Measurements from ENCODE around the gene KCNK15. TPM values are rescaled to one million over a fixed set of nuclear protein-coding genes. Genes with fewer than 3 reads are reported as not detected.

Gene KCNK15
- total RNA-seq, 2 experiments from 2014 or later, result not detected

- Mint-ChIP-seq H3K9me3 (no peaks in the 10 kb centered on the region), H3K27ac (no peak overlapping the region), H3K36me3 (ENCODE audit: low read depth) (no peaks in the 10 kb centered on the region), H3K4me1 (no peaks in the 10 kb centered on the region), H3K4me3 (no peak overlapping the region), H3K27me3 (peaks cover under 1% of the 10 kb centered on the region)
- no peak for DNase-seq
- CTCF ChIA-PET, result interaction anchor here (1.5 kb wide), 1 partner anchor 10 kb away, joined by 3 read pairs; no protein-coding TSS in a partner anchor
- POLR2A ChIA-PET, result interaction anchor here (0.7 to 1.1 kb wide), 2 partner anchors 11 to 62 kb away, joined by 3 read pairs; no protein-coding TSS in a partner anchor
Observed at GRCh38 chr20:44706301-44707017, 39.2 kb upstream of the KCNK15 start.

- H3K4me3 Mint-ChIP-seq, result no peak overlapping the region
- CTCF ChIA-PET, result no interaction called here
Observed at GRCh38 chr20:44707018-44707579, 38.6 kb upstream of the KCNK15 start.

GRCh38 chr20:44709380-44709779 lies 36.3 kb upstream of the KCNK15 start:
- H3K4me1 Mint-ChIP-seq, result no peaks in the 10 kb centered on the region
- H3K27ac Mint-ChIP-seq, result no peak overlapping the region
- no peaks in the 10 kb centered on the region for H3K36me3 Mint-ChIP-seq (ENCODE audit: low read depth)
- H3K27me3 Mint-ChIP-seq, result peaks cover 4% of the 10 kb centered on the region
- ChIA-PET POLR2A (no interaction called here), CTCF (no interaction called here)
- no peak for DNase-seq
- H3K4me3 Mint-ChIP-seq, result no peak overlapping the region
- H3K9me3 Mint-ChIP-seq, result no peaks in the 10 kb centered on the region

More at GRCh38 chr20:44707018-44707579, 38.6 kb upstream of the KCNK15 start:
- Mint-ChIP-seq H3K4me1 (no peaks in the 10 kb centered on the region), H3K9me3 (no peaks in the 10 kb centered on the region), H3K27me3 (peaks cover 4% of the 10 kb centered on the region), H3K36me3 (ENCODE audit: low read depth) (no peaks in the 10 kb centered on the region), H3K27ac (no peak overlapping the region)
- no peak for DNase-seq
- POLR2A ChIA-PET, result interaction anchor here (0.7 kb wide), 1 partner anchor 12 kb away, joined by 3 read pairs; no protein-coding TSS in a partner anchor

- Mint-ChIP-seq H3K9me3 (no peaks in the 10 kb centered on the region), H3K27ac (no peak overlapping the region), H3K36me3 (ENCODE audit: low read depth) (no peaks in the 10 kb centered on the region), H3K27me3 (peaks cover 4% of the 10 kb centered on the region), H3K4me1 (no peaks in the 10 kb centered on the region), H3K4me3 (no peak overlapping the region)
- POLR2A ChIA-PET, result no interaction called here
- CTCF ChIA-PET, result no interaction called here
- no peak for DNase-seq
Observed at GRCh38 chr20:44709797-44710196, 35.9 kb upstream of the KCNK15 start.

GRCh38 chr20:44711237-44711636 lies 34.4 kb upstream of the KCNK15 start:
- CTCF ChIA-PET, result no interaction called here
- Mint-ChIP-seq H3K27me3 (peaks cover 4% of the 10 kb centered on the region), H3K9me3 (no peaks in the 10 kb centered on the region), H3K4me1 (no peaks in the 10 kb centered on the region), H3K36me3 (ENCODE audit: low read depth) (no peaks in the 10 kb centered on the region), H3K27ac (no peak overlapping the region), H3K4me3 (no peak overlapping the region)
- DNase-seq, result no peak
- POLR2A ChIA-PET, result no interaction called here

- no peaks in the 10 kb centered on the region for H3K36me3 Mint-ChIP-seq (ENCODE audit: low read depth)
- H3K4me3 Mint-ChIP-seq, result no peak overlapping the region
- H3K4me1 Mint-ChIP-seq, result no peaks in the 10 kb centered on the region
- H3K27me3 Mint-ChIP-seq, result peaks cover 4% of the 10 kb centered on the region
- CTCF ChIA-PET, result no interaction called here
- H3K27ac Mint-ChIP-seq, result no peak overlapping the region
- no peaks in the 10 kb centered on the region for H3K9me3 Mint-ChIP-seq
- POLR2A ChIA-PET, result no interaction called here
- no peak for DNase-seq
Observed at GRCh38 chr20:44714102-44714700, 31.5 kb upstream of the KCNK15 start.

- no peak within 1 kb of the TSS for H3K27ac Mint-ChIP-seq
- H3K4me1 Mint-ChIP-seq, result no peaks in the 10 kb centered on the region
- POLR2A ChIA-PET, result no interaction called here
- peaks cover 4% of the 10 kb centered on the region for H3K27me3 Mint-ChIP-seq
- no peaks in the 10 kb centered on the region for H3K36me3 Mint-ChIP-seq (ENCODE audit: low read depth)
- H3K4me3 Mint-ChIP-seq, result no peak within 1 kb of the TSS
- DNase-seq, result no peak
- CTCF ChIA-PET, result no interaction called here
- H3K9me3 Mint-ChIP-seq, result no peaks in the 10 kb centered on the region
Observed at GRCh38 chr20:44714701-44715498, 30.8 kb upstream of the KCNK15 start, which contains the start of gene CCN5. Gene CCN5, plus strand, starts transcription at chr20:44715369. Its CDS starts 22 bp downstream, at chr20:44715391.

GRCh38 chr20:44715499-44716308 lies 30.0 kb upstream of the KCNK15 start:
- H3K27ac Mint-ChIP-seq, result no peak overlapping the region
- no peak overlapping the region for H3K4me3 Mint-ChIP-seq
- H3K27me3 Mint-ChIP-seq, result peaks cover 4% of the 10 kb centered on the region
- no peaks in the 10 kb centered on the region for H3K4me1 Mint-ChIP-seq
- ChIA-PET POLR2A (no interaction called here), CTCF (no interaction called here)
- no peaks in the 10 kb centered on the region for H3K9me3 Mint-ChIP-seq
- H3K36me3 Mint-ChIP-seq (ENCODE audit: low read depth), result no peaks in the 10 kb centered on the region
- no peak for DNase-seq

- POLR2A ChIA-PET, result interaction anchor here (1.2 kb wide), 1 partner anchor 84 kb away, joined by 3 read pairs; no protein-coding TSS in a partner anchor
Observed at GRCh38 chr20:44716309-44717106, 29.2 kb upstream of the KCNK15 start.

GRCh38 chr20:44717986-44718385 lies 27.7 kb upstream of the KCNK15 start:
- POLR2A ChIA-PET, result interaction anchor here (1.2 kb wide), 1 partner anchor 82 kb away, joined by 3 read pairs; no protein-coding TSS in a partner anchor
- H3K27ac Mint-ChIP-seq, result no peak overlapping the region
- no peaks in the 10 kb centered on the region for H3K9me3 Mint-ChIP-seq
- H3K4me3 Mint-ChIP-seq, result no peak overlapping the region
- DNase-seq, result no peak
- H3K4me1 Mint-ChIP-seq, result no peaks in the 10 kb centered on the region
- H3K36me3 Mint-ChIP-seq (ENCODE audit: low read depth), result no peaks in the 10 kb centered on the region
- no peaks in the 10 kb centered on the region for H3K27me3 Mint-ChIP-seq
- CTCF ChIA-PET, result interaction anchor here (1.2 kb wide), 1 partner anchor 33 kb away, joined by 3 read pairs; no protein-coding TSS in a partner anchor

More at GRCh38 chr20:44716309-44717106, 29.2 kb upstream of the KCNK15 start:
- Mint-ChIP-seq H3K27me3 (peaks cover 3% of the 10 kb centered on the region), H3K4me1 (no peaks in the 10 kb centered on the region), H3K9me3 (no peaks in the 10 kb centered on the region), H3K4me3 (no peak overlapping the region), H3K36me3 (ENCODE audit: low read depth) (no peaks in the 10 kb centered on the region), H3K27ac (no peak overlapping the region)
- no peak for DNase-seq
- CTCF ChIA-PET, result no interaction called here

- no peak for DNase-seq
- H3K4me3 Mint-ChIP-seq, result no peak overlapping the region
- ChIA-PET CTCF (no interaction called here), POLR2A (no interaction called here)
- H3K9me3 Mint-ChIP-seq, result no peaks in the 10 kb centered on the region
- H3K36me3 Mint-ChIP-seq (ENCODE audit: low read depth), result no peaks in the 10 kb centered on the region
- H3K27ac Mint-ChIP-seq, result no peak overlapping the region
- no peaks in the 10 kb centered on the region for H3K27me3 Mint-ChIP-seq
- H3K4me1 Mint-ChIP-seq, result no peaks in the 10 kb centered on the region
Observed at GRCh38 chr20:44719841-44720240, 25.8 kb upstream of the KCNK15 start.

- Mint-ChIP-seq H3K27me3 (no peaks in the 10 kb centered on the region), H3K4me1 (no peaks in the 10 kb centered on the region), H3K27ac (no peak overlapping the region), H3K36me3 (ENCODE audit: low read depth) (no peaks in the 10 kb centered on the region), H3K9me3 (no peaks in the 10 kb centered on the region), H3K4me3 (no peak overlapping the region)
- ChIA-PET CTCF (no interaction called here), POLR2A (no interaction called here)
- DNase-seq, result no peak
Observed at GRCh38 chr20:44720621-44720996, 25.1 kb upstream of the KCNK15 start.

Measured in activated CD4-positive, alpha-beta memory T cell treated with anti-CD3 and anti-CD28 coated beads, Interleukin-2, amount 10 ng/mL, durations not matched to agents 7 days and 5 days (primary cell).